Brain microvascular endothelial cell (primary cell): ENCODE results near the gene DEFB126.

Experiments used
- DNase-seq: peaks from one replicate; pipeline ENCODE4 v3.0.0-alpha.2; 2020
- H3K27ac ChIP-seq: fragments of 250-450 bp; sonication (Bioruptor Pico); 2 replicates; pipeline ENCODE4 v1.5.1; 2020; ENCODE audit warnings: mild to moderate bottlenecking, moderate library complexity
- H3K27me3 ChIP-seq: fragments of 250-450 bp; sonication (Bioruptor Pico); replicated peaks from 2 replicates; pipeline ENCODE4 v1.5.1; 2020; ENCODE audit warnings: mild to moderate bottlenecking
- H3K36me3 ChIP-seq: fragments of 250-450 bp; sonication (Bioruptor Pico); replicated peaks from 2 replicates; pipeline ENCODE4 v1.5.1; 2020; ENCODE audit warnings: mild to moderate bottlenecking
- H3K4me3 ChIP-seq: 2 replicates; pipeline ENCODE4 v1.5.1; 2011; ENCODE audit warnings: low read depth, mild to moderate bottlenecking, control low read depth, low read length, moderate library complexity
- in situ Hi-C: cut with HindIII; loops from 2 replicates; pipeline ENCODE4 v1.10.0; 2017; ENCODE audit warnings: low sequenced_read_pairs, low pct_ligation_motif_present
- TF ChIP-seq, protein P1 (sequence below): IDR thresholded peaks from 2 replicates; pipeline ENCODE4 v1.5.1; 2011; ENCODE audit warnings: low read depth, mild to moderate bottlenecking, moderate library complexity, low read length, control low read depth, inconsistent platforms; ENCODE audit errors: missing control alignments

DEFB126 gene

GRCh38 chr20:157154-157553 lies 14.8 kb downstream of the DEFB126 start, which contains the start of gene DEFB127:
Gene DEFB127, plus strand, starts transcription at chr20:157454. Its CDS starts 91 bp downstream, at chr20:157545.
- Histone ChIP-seq H3K27ac (no peak within 1 kb of the TSS), H3K36me3 (no peaks in the 10 kb centered on the region), H3K4me3 (no peak within 1 kb of the TSS), H3K27me3 (no peaks in the 10 kb centered on the region)
- TF ChIP-seq, protein P1, sequence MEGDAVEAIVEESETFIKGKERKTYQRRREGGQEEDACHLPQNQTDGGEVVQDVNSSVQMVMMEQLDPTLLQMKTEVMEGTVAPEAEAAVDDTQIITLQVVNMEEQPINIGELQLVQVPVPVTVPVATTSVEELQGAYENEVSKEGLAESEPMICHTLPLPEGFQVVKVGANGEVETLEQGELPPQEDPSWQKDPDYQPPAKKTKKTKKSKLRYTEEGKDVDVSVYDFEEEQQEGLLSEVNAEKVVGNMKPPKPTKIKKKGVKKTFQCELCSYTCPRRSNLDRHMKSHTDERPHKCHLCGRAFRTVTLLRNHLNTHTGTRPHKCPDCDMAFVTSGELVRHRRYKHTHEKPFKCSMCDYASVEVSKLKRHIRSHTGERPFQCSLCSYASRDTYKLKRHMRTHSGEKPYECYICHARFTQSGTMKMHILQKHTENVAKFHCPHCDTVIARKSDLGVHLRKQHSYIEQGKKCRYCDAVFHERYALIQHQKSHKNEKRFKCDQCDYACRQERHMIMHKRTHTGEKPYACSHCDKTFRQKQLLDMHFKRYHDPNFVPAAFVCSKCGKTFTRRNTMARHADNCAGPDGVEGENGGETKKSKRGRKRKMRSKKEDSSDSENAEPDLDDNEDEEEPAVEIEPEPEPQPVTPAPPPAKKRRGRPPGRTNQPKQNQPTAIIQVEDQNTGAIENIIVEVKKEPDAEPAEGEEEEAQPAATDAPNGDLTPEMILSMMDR = no peak
- no peak for DNase-seq
- in situ Hi-C loops = no loop called here

DNA sequence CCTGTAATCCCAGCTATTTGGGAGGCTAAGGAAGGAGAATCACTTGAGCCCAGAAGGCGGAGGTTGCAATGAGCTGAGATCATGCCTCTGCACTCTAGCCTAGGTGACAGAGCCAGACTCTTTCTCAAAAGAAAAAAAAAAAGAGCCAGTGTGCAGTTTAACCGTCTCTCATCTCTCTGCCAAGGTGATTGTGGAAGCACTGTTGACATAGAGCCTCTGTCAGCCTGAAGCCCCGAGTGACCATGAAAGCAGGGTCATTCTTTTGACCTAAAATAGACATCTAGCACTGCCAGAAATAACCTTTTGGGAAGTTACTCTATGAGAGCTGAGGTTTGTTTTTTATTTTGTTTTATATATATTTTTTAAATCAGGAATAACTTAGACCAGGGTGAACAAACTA lies 22.2 kb downstream of the DEFB126 start:
- Histone ChIP-seq H3K27me3 (no peaks in the 10 kb centered on the region), H3K4me3 (no peak overlapping the region), H3K36me3 (no peaks in the 10 kb centered on the region), H3K27ac (no peak overlapping the region)
- TF ChIP-seq, protein P1 = no peak
- in situ Hi-C loops = no loop called here
- DNase-seq = no peak

DNA sequence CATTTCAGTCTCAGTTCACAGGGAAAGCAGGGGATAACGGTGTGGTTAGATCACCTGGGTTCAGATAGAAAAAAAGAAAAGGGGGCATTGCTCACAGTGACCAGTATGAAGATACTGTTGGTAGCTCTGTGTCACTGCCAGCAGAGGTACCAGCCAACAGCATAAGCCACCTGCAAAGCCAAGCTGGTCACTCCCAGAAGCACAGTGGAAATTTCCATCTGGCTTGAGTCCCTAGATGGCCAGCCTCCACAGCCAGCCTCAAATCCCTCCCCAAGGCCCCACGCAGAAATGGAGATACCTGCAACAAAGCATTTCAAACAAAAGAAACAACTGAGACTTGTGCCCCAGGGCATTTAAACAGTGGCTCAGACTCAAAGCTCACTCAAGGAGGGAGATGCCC lies 26.5 kb downstream of the DEFB126 start:
- TF ChIP-seq, protein P1 = no peak
- in situ Hi-C loops = no loop called here
- H3K36me3 ChIP-seq = no peaks in the 10 kb centered on the region

GRCh38 chr20:184288-184687 lies 41.9 kb downstream of the DEFB126 start:
- H3K27ac ChIP-seq = no peak overlapping the region
- no peaks in the 10 kb centered on the region for H3K36me3 ChIP-seq
- DNase-seq = no peak
- TF ChIP-seq, protein P1 = no peak
- no peaks in the 10 kb centered on the region for H3K27me3 ChIP-seq
- H3K4me3 ChIP-seq = no peak overlapping the region
- in situ Hi-C loops = no loop called here

More for the DNA sequence above, 26.5 kb downstream of the DEFB126 start:
- no peak overlapping the region for H3K27ac ChIP-seq
- H3K4me3 ChIP-seq = no peak overlapping the region
- no peak for DNase-seq
- H3K27me3 ChIP-seq = no peaks in the 10 kb centered on the region

GRCh38 chr20:187733-188132 lies 45.3 kb downstream of the DEFB126 start:
- Histone ChIP-seq H3K27me3 (no peaks in the 10 kb centered on the region), H3K27ac (no peak overlapping the region), H3K4me3 (no peak overlapping the region), H3K36me3 (no peaks in the 10 kb centered on the region)
- DNase-seq = no peak
- in situ Hi-C loops = no loop called here
- TF ChIP-seq, protein P1 = no peak

DNA sequence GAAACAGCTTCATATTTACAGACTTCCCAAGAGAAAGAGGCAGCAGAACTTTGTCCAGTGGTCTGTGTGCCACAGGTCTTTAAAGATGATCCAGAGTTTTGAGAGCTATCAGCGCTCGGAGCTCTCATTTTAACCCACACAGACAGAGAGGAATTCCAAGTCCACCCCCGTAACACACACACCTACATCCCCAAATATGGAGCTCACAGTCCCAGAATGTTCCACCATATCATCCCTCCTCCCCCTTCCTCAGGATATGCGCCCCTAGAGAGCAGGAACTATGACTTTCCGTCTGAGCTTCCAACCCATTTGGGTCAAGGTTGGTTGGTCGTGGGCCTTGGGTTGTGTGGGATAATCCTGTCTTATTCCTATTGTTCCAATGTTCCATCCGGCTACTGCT lies 47.2 kb downstream of the DEFB126 start, which contains the start of gene DEFB128:
TSS of gene DEFB128 (minus strand) at position 101 of the 400 bp plus-strand sequence. CDS start at position 13, 88 bp downstream.
- DNase-seq = no peak
- no peak within 1 kb of the TSS for H3K4me3 ChIP-seq
- no peaks in the 10 kb centered on the region for H3K27me3 ChIP-seq
- TF ChIP-seq, protein P1 = no peak
- H3K27ac ChIP-seq = no peak within 1 kb of the TSS
- in situ Hi-C loops = no loop called here
- no peaks in the 10 kb centered on the region for H3K36me3 ChIP-seq
